ENCODE measurements around the gene ERGIC2.
A peak's percentile ranks its signal among the peaks of the same experiment; 100 is the strongest.

Gene ERGIC2

GRCh38 chr12:29380536-29381523 is at the start of gene ERGIC2:
Gene ERGIC2, minus strand, starts transcription at chr12:29381172. Its CDS starts 9,539 bp downstream, at chr12:29371633.
- Histone ChIP-seq H3K4me3 (ENCODE audit: low read length) (peak within 1 kb of the TSS; percentile 80), H3K9me3 (ENCODE audit: low read length) (no peaks in the 10 kb centered on the region), H3K4me1 (ENCODE audit: insufficient read depth, low read length) (peaks cover 12% of the 10 kb centered on the region), H3K27me3 (ENCODE audit: insufficient read depth, low read length) (no peaks in the 10 kb centered on the region), H2AFZ (ENCODE audit: low read depth, low read length) (peak within 1 kb of the TSS; percentile 87), H3K36me3 (ENCODE audit: insufficient read depth, low read length) (peaks cover 7% of the 10 kb centered on the region)

GRCh38 chr12:29430716-29431044 is 49.7 kb upstream of the ERGIC2 start:
- H3K27me3 ChIP-seq (ENCODE audit: insufficient read depth, low read length), result no peaks in the 10 kb centered on the region
- H3K9me3 ChIP-seq (ENCODE audit: low read length), result no peaks in the 10 kb centered on the region
- H3K4me3 ChIP-seq (ENCODE audit: low read length), result no peak overlapping the region
- no peaks in the 10 kb centered on the region for H3K4me1 ChIP-seq (ENCODE audit: insufficient read depth, low read length)
- H3K36me3 ChIP-seq (ENCODE audit: insufficient read depth, low read length), result no peaks in the 10 kb centered on the region
- no peak overlapping the region for H2AFZ ChIP-seq (ENCODE audit: low read depth, low read length)

- no peaks in the 10 kb centered on the region for H3K36me3 ChIP-seq (ENCODE audit: insufficient read depth, low read length)
- H3K9me3 ChIP-seq (ENCODE audit: low read length), result no peaks in the 10 kb centered on the region
- H3K27me3 ChIP-seq (ENCODE audit: insufficient read depth, low read length), result no peaks in the 10 kb centered on the region
- H3K4me1 ChIP-seq (ENCODE audit: insufficient read depth, low read length), result no peaks in the 10 kb centered on the region
- no peak overlapping the region for H2AFZ ChIP-seq (ENCODE audit: low read depth, low read length)
- H3K4me3 ChIP-seq (ENCODE audit: low read length), result no peak overlapping the region
Measured at GRCh38 chr12:29429999-29430715, 49.2 kb upstream of the ERGIC2 start.

GRCh38 chr12:29428633-29429032 is 47.7 kb upstream of the ERGIC2 start:
- H2AFZ ChIP-seq (ENCODE audit: low read depth, low read length), result no peak overlapping the region
- no peaks in the 10 kb centered on the region for H3K4me1 ChIP-seq (ENCODE audit: insufficient read depth, low read length)
- no peaks in the 10 kb centered on the region for H3K36me3 ChIP-seq (ENCODE audit: insufficient read depth, low read length)
- H3K27me3 ChIP-seq (ENCODE audit: insufficient read depth, low read length), result no peaks in the 10 kb centered on the region
- H3K4me3 ChIP-seq (ENCODE audit: low read length), result no peak overlapping the region
- H3K9me3 ChIP-seq (ENCODE audit: low read length), result no peaks in the 10 kb centered on the region

GRCh38 chr12:29427964-29428363 is 47.0 kb upstream of the ERGIC2 start:
- H3K27me3 ChIP-seq (ENCODE audit: insufficient read depth, low read length), result no peaks in the 10 kb centered on the region
- H3K4me1 ChIP-seq (ENCODE audit: insufficient read depth, low read length), result no peaks in the 10 kb centered on the region
- no peaks in the 10 kb centered on the region for H3K36me3 ChIP-seq (ENCODE audit: insufficient read depth, low read length)
- no peak overlapping the region for H2AFZ ChIP-seq (ENCODE audit: low read depth, low read length)
- no peak overlapping the region for H3K4me3 ChIP-seq (ENCODE audit: low read length)
- H3K9me3 ChIP-seq (ENCODE audit: low read length), result no peaks in the 10 kb centered on the region

- H3K4me1 ChIP-seq (ENCODE audit: insufficient read depth, low read length), result no peaks in the 10 kb centered on the region
- H3K27me3 ChIP-seq (ENCODE audit: insufficient read depth, low read length), result no peaks in the 10 kb centered on the region
- H3K4me3 ChIP-seq (ENCODE audit: low read length), result no peak overlapping the region
- no peaks in the 10 kb centered on the region for H3K9me3 ChIP-seq (ENCODE audit: low read length)
- H3K36me3 ChIP-seq (ENCODE audit: insufficient read depth, low read length), result no peaks in the 10 kb centered on the region
- H2AFZ ChIP-seq (ENCODE audit: low read depth, low read length), result no peak overlapping the region
Measured at GRCh38 chr12:29426498-29426897, 45.5 kb upstream of the ERGIC2 start.

- no peaks in the 10 kb centered on the region for H3K27me3 ChIP-seq (ENCODE audit: insufficient read depth, low read length)
- H3K4me3 ChIP-seq (ENCODE audit: low read length), result no peak overlapping the region
- H3K36me3 ChIP-seq (ENCODE audit: insufficient read depth, low read length), result no peaks in the 10 kb centered on the region
- no peak overlapping the region for H2AFZ ChIP-seq (ENCODE audit: low read depth, low read length)
- H3K9me3 ChIP-seq (ENCODE audit: low read length), result no peaks in the 10 kb centered on the region
- no peaks in the 10 kb centered on the region for H3K4me1 ChIP-seq (ENCODE audit: insufficient read depth, low read length)
Measured at GRCh38 chr12:29425722-29426121, 44.8 kb upstream of the ERGIC2 start.

GRCh38 chr12:29416748-29417147 is 35.8 kb upstream of the ERGIC2 start:
- Histone ChIP-seq H3K4me3 (ENCODE audit: low read length) (no peak overlapping the region), H2AFZ (ENCODE audit: low read depth, low read length) (no peak overlapping the region), H3K4me1 (ENCODE audit: insufficient read depth, low read length) (no peaks in the 10 kb centered on the region), H3K9me3 (ENCODE audit: low read length) (no peaks in the 10 kb centered on the region), H3K36me3 (ENCODE audit: insufficient read depth, low read length) (no peaks in the 10 kb centered on the region), H3K27me3 (ENCODE audit: insufficient read depth, low read length) (no peaks in the 10 kb centered on the region)

- Histone ChIP-seq H3K4me3 (ENCODE audit: low read length) (no peak overlapping the region), H3K9me3 (ENCODE audit: low read length) (no peaks in the 10 kb centered on the region), H3K27me3 (ENCODE audit: insufficient read depth, low read length) (no peaks in the 10 kb centered on the region), H3K4me1 (ENCODE audit: insufficient read depth, low read length) (no peaks in the 10 kb centered on the region), H3K36me3 (ENCODE audit: insufficient read depth, low read length) (no peaks in the 10 kb centered on the region), H2AFZ (ENCODE audit: low read depth, low read length) (no peak overlapping the region)
Measured at GRCh38 chr12:29415111-29415510, 34.1 kb upstream of the ERGIC2 start.

GRCh38 chr12:29414368-29414767 is 33.4 kb upstream of the ERGIC2 start:
- no peaks in the 10 kb centered on the region for H3K4me1 ChIP-seq (ENCODE audit: insufficient read depth, low read length)
- no peak overlapping the region for H3K4me3 ChIP-seq (ENCODE audit: low read length)
- H2AFZ ChIP-seq (ENCODE audit: low read depth, low read length), result no peak overlapping the region
- no peaks in the 10 kb centered on the region for H3K27me3 ChIP-seq (ENCODE audit: insufficient read depth, low read length)
- H3K36me3 ChIP-seq (ENCODE audit: insufficient read depth, low read length), result no peaks in the 10 kb centered on the region
- H3K9me3 ChIP-seq (ENCODE audit: low read length), result no peaks in the 10 kb centered on the region

- peaks cover 3% of the 10 kb centered on the region for H3K4me1 ChIP-seq (ENCODE audit: insufficient read depth, low read length)
- no peaks in the 10 kb centered on the region for H3K27me3 ChIP-seq (ENCODE audit: insufficient read depth, low read length)
- no peaks in the 10 kb centered on the region for H3K9me3 ChIP-seq (ENCODE audit: low read length)
- H3K4me3 ChIP-seq (ENCODE audit: low read length), result no peak overlapping the region
- H3K36me3 ChIP-seq (ENCODE audit: insufficient read depth, low read length), result no peaks in the 10 kb centered on the region
- no peak overlapping the region for H2AFZ ChIP-seq (ENCODE audit: low read depth, low read length)
Measured at GRCh38 chr12:29405561-29405960, 24.6 kb upstream of the ERGIC2 start.

- no peaks in the 10 kb centered on the region for H3K36me3 ChIP-seq (ENCODE audit: insufficient read depth, low read length)
- H2AFZ ChIP-seq (ENCODE audit: low read depth, low read length), result no peak overlapping the region
- H3K4me1 ChIP-seq (ENCODE audit: insufficient read depth, low read length), result peaks cover 3% of the 10 kb centered on the region
- H3K4me3 ChIP-seq (ENCODE audit: low read length), result no peak overlapping the region
- H3K27me3 ChIP-seq (ENCODE audit: insufficient read depth, low read length), result no peaks in the 10 kb centered on the region
- no peaks in the 10 kb centered on the region for H3K9me3 ChIP-seq (ENCODE audit: low read length)
Measured at GRCh38 chr12:29403991-29404390, 23.0 kb upstream of the ERGIC2 start.

GRCh38 chr12:29402437-29402836 is 21.5 kb upstream of the ERGIC2 start:
- Histone ChIP-seq H3K4me3 (ENCODE audit: low read length) (no peak overlapping the region), H3K9me3 (ENCODE audit: low read length) (no peaks in the 10 kb centered on the region), H3K27me3 (ENCODE audit: insufficient read depth, low read length) (no peaks in the 10 kb centered on the region), H3K36me3 (ENCODE audit: insufficient read depth, low read length) (no peaks in the 10 kb centered on the region), H2AFZ (ENCODE audit: low read depth, low read length) (no peak overlapping the region), H3K4me1 (ENCODE audit: insufficient read depth, low read length) (peaks cover 3% of the 10 kb centered on the region)
